ENCODE measurements around the gene FRMD4A. TPM values are rescaled to one million over a fixed set of nuclear protein-coding genes. Genes with fewer than 3 reads are reported as not detected.

Gene FRMD4A
- polyA plus RNA-seq, 1 of the 3 experiments (the other 2 are of a cell fraction) = 37.7 TPM

GRCh38 chr10:13813550-13813949 is 517.2 kb downstream of the FRMD4A start:
- H3K79me2 ChIP-seq (ENCODE audit: insufficient read depth) = peaks cover 85% of the 10 kb centered on the region
- 98% methylated on average over 5 of the region's 5 CpGs for WGBS (ENCODE audit: low lambda C conversion rate)
- peaks cover 0 to 3% of the 10 kb centered on the region in 2 experiments; a peak in 1 of 4 replicates for H3K4me1 ChIP-seq (ENCODE audit: control insufficient read depth in 1 of 2, insufficient read depth in 2 of 2, low read depth in 1 of 2, low read length in 1 of 2)
- H3F3A ChIP-seq (replicated peaks; ENCODE audit: insufficient read depth) = peaks cover 39% of the 10 kb centered on the region
- no peak overlapping the region for H3K9ac ChIP-seq
- no peak overlapping the region for H3K4me3 ChIP-seq (ENCODE audit: low read depth in 2 of 2, low read length in 1 of 2)
- no peak overlapping the region for H3K27ac ChIP-seq (ENCODE audit: low read depth in 2 of 2, low read length in 1 of 2)
- H3K9me3 ChIP-seq = no peaks in the 10 kb centered on the region; the same call in 1 of the 2 replicates
- H3K36me3 ChIP-seq (replicated peaks in 1 of 2; ENCODE audit: control insufficient read depth in 1 of 2, insufficient read depth in 2 of 2, low read length in 1 of 2) = peaks cover 0 to 29% of the 10 kb centered on the region in 2 experiments
- no peaks in the 10 kb centered on the region for H3K27me3 ChIP-seq (ENCODE audit: insufficient read depth)
- ChIA-PET CTCF (no interaction called here), POLR2A (interaction anchor here (0.6 kb wide), 1 partner anchor 114 kb away, joined by 3 read pairs; no protein-coding TSS in a partner anchor)
- no peak overlapping the region for H2AFZ ChIP-seq (ENCODE audit: low read depth)
- H3K4me2 ChIP-seq = no peak overlapping the region
- no peaks in the 10 kb centered on the region for H3K9me2 ChIP-seq
- H4K20me1 ChIP-seq (ENCODE audit: insufficient read depth) = peaks cover 16% of the 10 kb centered on the region; the same call in 1 of the 2 replicates
- no peak for DNase-seq
- TF ChIP-seq MAX (IDR thresholded peaks at IDR 0.05; ENCODE audit: low read depth) = no peak
- TF ChIP-seq TAF1 (IDR thresholded peaks at IDR 0.05; ENCODE audit: borderline replicate concordance, low read depth, low read length) = no peak
- no peak for TF ChIP-seq FOXM1 (IDR thresholded peaks at IDR 0.05; ENCODE audit: low read depth)
- TF ChIP-seq, protein P1, sequence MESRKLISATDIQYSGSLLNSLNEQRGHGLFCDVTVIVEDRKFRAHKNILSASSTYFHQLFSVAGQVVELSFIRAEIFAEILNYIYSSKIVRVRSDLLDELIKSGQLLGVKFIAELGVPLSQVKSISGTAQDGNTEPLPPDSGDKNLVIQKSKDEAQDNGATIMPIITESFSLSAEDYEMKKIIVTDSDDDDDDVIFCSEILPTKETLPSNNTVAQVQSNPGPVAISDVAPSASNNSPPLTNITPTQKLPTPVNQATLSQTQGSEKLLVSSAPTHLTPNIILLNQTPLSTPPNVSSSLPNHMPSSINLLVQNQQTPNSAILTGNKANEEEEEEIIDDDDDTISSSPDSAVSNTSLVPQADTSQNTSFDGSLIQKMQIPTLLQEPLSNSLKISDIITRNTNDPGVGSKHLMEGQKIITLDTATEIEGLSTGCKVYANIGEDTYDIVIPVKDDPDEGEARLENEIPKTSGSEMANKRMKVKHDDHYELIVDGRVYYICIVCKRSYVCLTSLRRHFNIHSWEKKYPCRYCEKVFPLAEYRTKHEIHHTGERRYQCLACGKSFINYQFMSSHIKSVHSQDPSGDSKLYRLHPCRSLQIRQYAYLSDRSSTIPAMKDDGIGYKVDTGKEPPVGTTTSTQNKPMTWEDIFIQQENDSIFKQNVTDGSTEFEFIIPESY (IDR thresholded peaks at IDR 0.05; ENCODE audit: borderline replicate concordance, low read depth) = no peak
- no peak for TF ChIP-seq NFIC (IDR thresholded peaks at IDR 0.05; ENCODE audit: borderline replicate concordance)
- no peak for TF ChIP-seq SIN3A (IDR thresholded peaks at IDR 0.05; ENCODE audit: borderline replicate concordance, low read depth, low read length)
- TF ChIP-seq, protein P2, sequence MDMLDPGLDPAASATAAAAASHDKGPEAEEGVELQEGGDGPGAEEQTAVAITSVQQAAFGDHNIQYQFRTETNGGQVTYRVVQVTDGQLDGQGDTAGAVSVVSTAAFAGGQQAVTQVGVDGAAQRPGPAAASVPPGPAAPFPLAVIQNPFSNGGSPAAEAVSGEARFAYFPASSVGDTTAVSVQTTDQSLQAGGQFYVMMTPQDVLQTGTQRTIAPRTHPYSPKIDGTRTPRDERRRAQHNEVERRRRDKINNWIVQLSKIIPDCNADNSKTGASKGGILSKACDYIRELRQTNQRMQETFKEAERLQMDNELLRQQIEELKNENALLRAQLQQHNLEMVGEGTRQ (IDR thresholded peaks at IDR 0.05; ENCODE audit: borderline replicate concordance, low read depth, low read length) = no peak

- peaks cover 32% of the 10 kb centered on the region for H3F3A ChIP-seq (replicated peaks; ENCODE audit: insufficient read depth)
- no peak overlapping the region for H3K4me2 ChIP-seq
- H3K79me2 ChIP-seq (ENCODE audit: insufficient read depth) = peaks cover 82% of the 10 kb centered on the region
- H3K4me3 ChIP-seq (ENCODE audit: low read depth in 2 of 2, low read length in 1 of 2) = no peak overlapping the region
- DNase-seq = no peak
- H3K9ac ChIP-seq = no peak overlapping the region
- CTCF ChIA-PET = no interaction called here
- H4K20me1 ChIP-seq (ENCODE audit: insufficient read depth) = peaks cover 16% of the 10 kb centered on the region; the same call in 1 of the 2 replicates
- H3K9me3 ChIP-seq = no peaks in the 10 kb centered on the region; the same call in 1 of the 2 replicates
- H3K27ac ChIP-seq (ENCODE audit: low read depth in 2 of 2, low read length in 1 of 2) = no peak overlapping the region
- H3K9me2 ChIP-seq = no peaks in the 10 kb centered on the region
- no peak overlapping the region for H2AFZ ChIP-seq (ENCODE audit: low read depth)
- no peaks in the 10 kb centered on the region for H3K27me3 ChIP-seq (ENCODE audit: insufficient read depth)
- peaks cover 0 to 28% of the 10 kb centered on the region in 2 experiments for H3K36me3 ChIP-seq (replicated peaks in 1 of 2; ENCODE audit: control insufficient read depth in 1 of 2, insufficient read depth in 2 of 2, low read length in 1 of 2)
- WGBS (ENCODE audit: low lambda C conversion rate) = 91% methylated on average over 11 of the region's 11 CpGs
- POLR2A ChIA-PET = interaction anchor here (0.6 kb wide), 1 partner anchor 115 kb away, joined by 3 read pairs; no protein-coding TSS in a partner anchor
- peaks cover 0 to 3% of the 10 kb centered on the region in 2 experiments; a peak in 1 of 4 replicates for H3K4me1 ChIP-seq (ENCODE audit: control insufficient read depth in 1 of 2, insufficient read depth in 2 of 2, low read depth in 1 of 2, low read length in 1 of 2)
- TF ChIP-seq NFIC (IDR thresholded peaks at IDR 0.05; ENCODE audit: borderline replicate concordance) = no peak
- no peak for TF ChIP-seq POLR2AphosphoS5 (IDR thresholded peaks at IDR 0.05; ENCODE audit: low read depth, low read length)
- TF ChIP-seq TEAD4 (IDR thresholded peaks at IDR 0.05; ENCODE audit: borderline replicate concordance, insufficient read depth) = no peak
- no peak for TF ChIP-seq RFX5 (IDR thresholded peaks at IDR 0.05; ENCODE audit: low read length)
- no peak for TF ChIP-seq FOSL2 (IDR thresholded peaks at IDR 0.05; ENCODE audit: borderline replicate concordance, low read depth)
- no peak for TF ChIP-seq RXRA (IDR thresholded peaks at IDR 0.05; ENCODE audit: borderline replicate concordance, low read depth)
- no peak for TF ChIP-seq SMC3 (IDR thresholded peaks at IDR 0.05; ENCODE audit: low read depth, low read length)
- TF ChIP-seq, protein P3, sequence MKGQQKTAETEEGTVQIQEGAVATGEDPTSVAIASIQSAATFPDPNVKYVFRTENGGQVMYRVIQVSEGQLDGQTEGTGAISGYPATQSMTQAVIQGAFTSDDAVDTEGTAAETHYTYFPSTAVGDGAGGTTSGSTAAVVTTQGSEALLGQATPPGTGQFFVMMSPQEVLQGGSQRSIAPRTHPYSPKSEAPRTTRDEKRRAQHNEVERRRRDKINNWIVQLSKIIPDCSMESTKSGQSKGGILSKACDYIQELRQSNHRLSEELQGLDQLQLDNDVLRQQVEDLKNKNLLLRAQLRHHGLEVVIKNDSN (IDR thresholded peaks at IDR 0.05; ENCODE audit: borderline replicate concordance, low read depth) = no peak
- TF ChIP-seq MAX (IDR thresholded peaks at IDR 0.05; ENCODE audit: low read depth) = no peak
- no peak for TF ChIP-seq CTCF (IDR thresholded peaks at IDR 0.05)
- TF ChIP-seq RCOR1 (IDR thresholded peaks at IDR 0.05; ENCODE audit: low read length) = no peak
- TF ChIP-seq NRF1 (IDR thresholded peaks at IDR 0.05; ENCODE audit: low read depth, low read length) = no peak
- no peak for TF ChIP-seq YY1 (IDR thresholded peaks at IDR 0.05; ENCODE audit: low read depth)
- TF ChIP-seq, protein P2 (IDR thresholded peaks at IDR 0.05; ENCODE audit: borderline replicate concordance, low read depth, low read length) = no peak
Observed at GRCh38 chr10:13812804-13813203, 517.9 kb downstream of the FRMD4A start.
